Measurements from ENCODE around the gene PRKAR1B. TPM values are rescaled to one million over a fixed set of nuclear protein-coding genes. Genes with fewer than 3 reads are reported as not detected.

Gene PRKAR1B
- polyA plus RNA-seq, 1 of the 3 experiments (the other 2 are of a cell fraction), result 63.7 TPM

DNA sequence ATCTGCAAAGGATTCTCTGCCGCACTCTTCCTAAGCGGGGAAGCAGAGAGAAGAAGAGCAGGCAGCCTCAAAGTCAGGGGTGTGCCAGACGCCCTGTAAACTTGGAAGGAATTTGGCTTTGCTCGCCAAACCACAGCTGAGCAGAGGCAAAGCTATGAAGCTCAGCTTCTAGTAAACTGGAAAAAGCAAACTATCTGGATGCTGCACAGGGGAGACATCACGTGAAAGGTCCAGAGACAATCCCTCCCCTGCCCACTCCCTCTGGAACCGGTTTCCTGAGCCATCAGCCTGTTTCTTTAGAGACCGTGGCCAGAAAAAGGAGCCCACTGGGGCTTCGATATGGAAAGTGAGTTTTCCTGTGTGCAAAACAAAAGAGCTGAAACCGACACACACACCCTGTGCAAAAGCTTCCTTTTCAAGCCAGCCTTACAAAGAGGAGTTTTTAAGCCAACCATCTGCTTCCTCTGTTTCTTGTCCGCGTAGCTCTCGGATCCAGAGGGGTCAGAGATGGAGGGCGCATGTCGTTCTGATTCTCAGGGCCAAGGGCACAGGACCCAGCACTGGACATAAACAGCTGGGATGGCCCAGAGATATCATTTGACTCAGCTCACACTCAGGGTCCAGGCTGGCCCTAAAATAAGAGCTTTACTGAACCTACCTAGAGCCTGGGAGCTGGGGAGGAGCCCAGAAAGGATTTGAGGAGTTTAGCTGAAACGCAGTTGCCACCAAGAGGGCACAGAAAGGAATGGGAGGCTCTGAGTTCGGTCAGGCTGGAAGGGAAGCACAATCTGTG lies 58.7 kb downstream of the PRKAR1B start:
- no peak overlapping the region for H3K27ac ChIP-seq (ENCODE audit: low read depth in 2 of 2, low read length in 1 of 2)
- H3K4me1 ChIP-seq (ENCODE audit: control insufficient read depth in 1 of 2, insufficient read depth in 2 of 2, low read depth in 1 of 2, low read length in 1 of 2), result peaks cover 0 to 34% of the 10 kb centered on the region in 2 experiments; a peak in 2 of 4 replicates
- 93% methylated on average over 16 of the region's 16 CpGs for WGBS (ENCODE audit: low lambda C conversion rate)
- H3K9me3 ChIP-seq, result no peaks in the 10 kb centered on the region
- ChIA-PET CTCF (interaction anchor here (0.7 to 1.7 kb wide), 3 partner anchors 35 to 346 kb away, joined by 3 to 6 read pairs (median 4); no protein-coding TSS in a partner anchor), POLR2A (no interaction called here)
- no peaks in the 10 kb centered on the region for H4K20me1 ChIP-seq (ENCODE audit: insufficient read depth)
- H3K27me3 ChIP-seq (ENCODE audit: insufficient read depth), result no peaks in the 10 kb centered on the region
- H3K9me2 ChIP-seq, result no peaks in the 10 kb centered on the region
- no peak overlapping the region for H3K4me2 ChIP-seq
- H3K36me3 ChIP-seq (replicated peaks in 1 of 2; ENCODE audit: control insufficient read depth in 1 of 2, insufficient read depth in 2 of 2, low read length in 1 of 2), result peaks cover 0 to 3% of the 10 kb centered on the region in 2 experiments
- H3K4me3 ChIP-seq (ENCODE audit: low read depth in 2 of 2, low read length in 1 of 2), result no peak overlapping the region
- DNase-seq, result no peak
- no peak overlapping the region for H3K9ac ChIP-seq
- H2AFZ ChIP-seq (ENCODE audit: low read depth), result no peak overlapping the region
- TF ChIP-seq FOXJ3 (CRISPR knock-in tag; IDR thresholded peaks at IDR 0.05) (no peak), NRF1 (IDR thresholded peaks at IDR 0.05; ENCODE audit: low read depth, low read length) (no peak), RAD21 (IDR thresholded peaks at IDR 0.05; ENCODE audit: low read length) (no peak), FOSL2 (IDR thresholded peaks at IDR 0.05; ENCODE audit: borderline replicate concordance, low read depth) (no peak), GATA2 (CRISPR knock-in tag; IDR thresholded peaks at IDR 0.05) (no peak), ELF1 (IDR thresholded peaks at IDR 0.05) (no peak)
- no peaks in the 10 kb centered on the region for H3F3A ChIP-seq (replicated peaks; ENCODE audit: insufficient read depth)
- H3K79me2 ChIP-seq (ENCODE audit: insufficient read depth), result no peaks in the 10 kb centered on the region

DNA sequence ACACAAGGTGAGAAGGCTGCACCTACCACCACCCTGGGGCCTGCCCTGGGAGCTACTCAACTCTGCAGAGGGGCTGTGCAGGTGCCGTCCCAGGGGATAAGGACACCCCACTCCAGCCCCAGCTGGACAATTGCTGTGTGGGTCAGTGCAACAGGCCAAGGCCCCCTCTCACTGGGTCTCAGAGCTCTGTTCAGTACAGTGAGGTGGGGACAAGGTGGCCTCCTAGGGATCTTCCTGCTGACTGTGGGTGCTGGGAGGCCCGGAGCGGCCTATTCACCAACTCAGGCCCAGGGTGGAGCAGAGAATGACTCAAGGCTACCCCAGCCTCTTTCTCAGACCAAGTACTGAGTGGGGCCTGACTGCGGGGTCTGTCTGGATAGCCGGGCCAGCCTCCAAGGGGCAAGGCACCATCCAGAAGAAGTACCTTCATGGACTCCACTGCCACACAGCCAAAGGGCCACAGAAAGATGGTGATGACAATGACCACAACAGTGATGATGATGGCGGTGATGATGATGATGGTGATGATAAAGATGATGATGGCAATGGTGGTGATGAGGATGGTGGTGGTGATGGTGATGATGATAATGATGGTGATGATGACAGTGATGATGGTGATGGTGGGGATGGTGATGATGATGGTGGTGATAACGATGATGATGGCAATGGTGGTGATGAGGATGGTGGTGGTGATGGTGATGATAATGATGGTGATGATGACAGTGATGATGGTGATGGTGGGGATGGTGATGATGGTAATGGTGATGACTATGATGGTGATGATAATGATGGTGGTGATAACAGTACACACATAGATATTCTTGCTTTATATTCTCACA lies 60.4 kb downstream of the PRKAR1B start:
- H3K9ac ChIP-seq, result no peak overlapping the region
- no peaks in the 10 kb centered on the region for H3K9me2 ChIP-seq
- CTCF ChIA-PET, result interaction anchor here (0.6 to 2.7 kb wide), 15 partner anchors 8 to 1689 kb away, joined by 3 to 16 read pairs (median 4); no protein-coding TSS in a partner anchor
- no peak overlapping the region for H3K4me3 ChIP-seq (ENCODE audit: low read depth in 2 of 2, low read length in 1 of 2)
- H3F3A ChIP-seq (replicated peaks; ENCODE audit: insufficient read depth), result no peaks in the 10 kb centered on the region
- peaks cover 0 to 3% of the 10 kb centered on the region in 2 experiments for H3K36me3 ChIP-seq (replicated peaks in 1 of 2; ENCODE audit: control insufficient read depth in 1 of 2, insufficient read depth in 2 of 2, low read length in 1 of 2)
- H4K20me1 ChIP-seq (ENCODE audit: insufficient read depth), result no peaks in the 10 kb centered on the region
- POLR2A ChIA-PET, result interaction anchor here (0.5 to 2.0 kb wide), 3 partner anchors 62 to 105 kb away, joined by 3 to 7 read pairs (median 3); no protein-coding TSS in a partner anchor
- no peaks in the 10 kb centered on the region for H3K9me3 ChIP-seq
- H3K27me3 ChIP-seq (ENCODE audit: insufficient read depth), result no peaks in the 10 kb centered on the region
- no peak for DNase-seq
- H3K4me1 ChIP-seq (ENCODE audit: control insufficient read depth in 1 of 2, insufficient read depth in 2 of 2, low read depth in 1 of 2, low read length in 1 of 2), result peaks cover 0 to 34% of the 10 kb centered on the region in 2 experiments; a peak in 2 of 4 replicates
- peak overlapping the region in 1 of 2 experiments; percentile 93; a peak in 2 of 4 replicates for H3K27ac ChIP-seq (ENCODE audit: low read depth in 2 of 2, low read length in 1 of 2)
- H3K4me2 ChIP-seq, result no peak overlapping the region
- no peak overlapping the region for H2AFZ ChIP-seq (ENCODE audit: low read depth)
- 99% methylated on average over 6 of the region's 7 CpGs for WGBS (ENCODE audit: low lambda C conversion rate)
- no peaks in the 10 kb centered on the region for H3K79me2 ChIP-seq (ENCODE audit: insufficient read depth)
- no peak for TF ChIP-seq FOSL2 (IDR thresholded peaks at IDR 0.05; ENCODE audit: borderline replicate concordance, low read depth)
- no peak for TF ChIP-seq GABPA (IDR thresholded peaks at IDR 0.05; ENCODE audit: low read depth)
- TF ChIP-seq, protein P1, sequence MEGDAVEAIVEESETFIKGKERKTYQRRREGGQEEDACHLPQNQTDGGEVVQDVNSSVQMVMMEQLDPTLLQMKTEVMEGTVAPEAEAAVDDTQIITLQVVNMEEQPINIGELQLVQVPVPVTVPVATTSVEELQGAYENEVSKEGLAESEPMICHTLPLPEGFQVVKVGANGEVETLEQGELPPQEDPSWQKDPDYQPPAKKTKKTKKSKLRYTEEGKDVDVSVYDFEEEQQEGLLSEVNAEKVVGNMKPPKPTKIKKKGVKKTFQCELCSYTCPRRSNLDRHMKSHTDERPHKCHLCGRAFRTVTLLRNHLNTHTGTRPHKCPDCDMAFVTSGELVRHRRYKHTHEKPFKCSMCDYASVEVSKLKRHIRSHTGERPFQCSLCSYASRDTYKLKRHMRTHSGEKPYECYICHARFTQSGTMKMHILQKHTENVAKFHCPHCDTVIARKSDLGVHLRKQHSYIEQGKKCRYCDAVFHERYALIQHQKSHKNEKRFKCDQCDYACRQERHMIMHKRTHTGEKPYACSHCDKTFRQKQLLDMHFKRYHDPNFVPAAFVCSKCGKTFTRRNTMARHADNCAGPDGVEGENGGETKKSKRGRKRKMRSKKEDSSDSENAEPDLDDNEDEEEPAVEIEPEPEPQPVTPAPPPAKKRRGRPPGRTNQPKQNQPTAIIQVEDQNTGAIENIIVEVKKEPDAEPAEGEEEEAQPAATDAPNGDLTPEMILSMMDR (IDR thresholded peaks at IDR 0.05), result no peak
- TF ChIP-seq, protein P2, sequence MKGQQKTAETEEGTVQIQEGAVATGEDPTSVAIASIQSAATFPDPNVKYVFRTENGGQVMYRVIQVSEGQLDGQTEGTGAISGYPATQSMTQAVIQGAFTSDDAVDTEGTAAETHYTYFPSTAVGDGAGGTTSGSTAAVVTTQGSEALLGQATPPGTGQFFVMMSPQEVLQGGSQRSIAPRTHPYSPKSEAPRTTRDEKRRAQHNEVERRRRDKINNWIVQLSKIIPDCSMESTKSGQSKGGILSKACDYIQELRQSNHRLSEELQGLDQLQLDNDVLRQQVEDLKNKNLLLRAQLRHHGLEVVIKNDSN (IDR thresholded peaks at IDR 0.05; ENCODE audit: borderline replicate concordance, low read depth), result no peak
- TF ChIP-seq GATA2 (CRISPR knock-in tag; IDR thresholded peaks at IDR 0.05), result no peak; the same call in 1 of the 2 replicates
- no peak for TF ChIP-seq MEF2A (IDR thresholded peaks at IDR 0.05; ENCODE audit: borderline replicate concordance, low read depth)
- TF ChIP-seq, protein P3, sequence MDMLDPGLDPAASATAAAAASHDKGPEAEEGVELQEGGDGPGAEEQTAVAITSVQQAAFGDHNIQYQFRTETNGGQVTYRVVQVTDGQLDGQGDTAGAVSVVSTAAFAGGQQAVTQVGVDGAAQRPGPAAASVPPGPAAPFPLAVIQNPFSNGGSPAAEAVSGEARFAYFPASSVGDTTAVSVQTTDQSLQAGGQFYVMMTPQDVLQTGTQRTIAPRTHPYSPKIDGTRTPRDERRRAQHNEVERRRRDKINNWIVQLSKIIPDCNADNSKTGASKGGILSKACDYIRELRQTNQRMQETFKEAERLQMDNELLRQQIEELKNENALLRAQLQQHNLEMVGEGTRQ (IDR thresholded peaks at IDR 0.05; ENCODE audit: borderline replicate concordance, low read depth, low read length), result no peak
- TF ChIP-seq EZH2phosphoT487 (IDR thresholded peaks at IDR 0.05; ENCODE audit: borderline replicate concordance, low read depth), result no peak
- no peak for TF ChIP-seq SMC3 (IDR thresholded peaks at IDR 0.05; ENCODE audit: low read depth, low read length)
- no peak for TF ChIP-seq TAF1 (IDR thresholded peaks at IDR 0.05; ENCODE audit: borderline replicate concordance, low read depth, low read length)
- TF ChIP-seq, protein P4, sequence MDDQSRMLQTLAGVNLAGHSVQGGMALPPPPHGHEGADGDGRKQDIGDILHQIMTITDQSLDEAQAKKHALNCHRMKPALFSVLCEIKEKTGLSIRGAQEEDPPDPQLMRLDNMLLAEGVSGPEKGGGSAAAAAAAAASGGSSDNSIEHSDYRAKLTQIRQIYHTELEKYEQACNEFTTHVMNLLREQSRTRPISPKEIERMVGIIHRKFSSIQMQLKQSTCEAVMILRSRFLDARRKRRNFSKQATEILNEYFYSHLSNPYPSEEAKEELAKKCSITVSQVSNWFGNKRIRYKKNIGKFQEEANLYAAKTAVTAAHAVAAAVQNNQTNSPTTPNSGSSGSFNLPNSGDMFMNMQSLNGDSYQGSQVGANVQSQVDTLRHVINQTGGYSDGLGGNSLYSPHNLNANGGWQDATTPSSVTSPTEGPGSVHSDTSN (IDR thresholded peaks at IDR 0.05), result no peak
